Activated T-helper 17 cell treated with anti-CD3 and anti-CD28 coated beads, Interleukin-2, amount 50 U/mL, for 72 hours (primary cell): Measurements from ENCODE around the gene TLN1. TPM values are rescaled to one million over a fixed set of nuclear protein-coding genes. Genes with fewer than 3 reads are reported as not detected.

Experiments
- ATAC-seq: fragments of 150-1000 bp; cut with Tn5 transposase; replicated peaks from 2 replicates; pipeline ENCODE4 v1.10.0; 2021; ENCODE audit warnings: mild to moderate bottlenecking, moderate library complexity
- H3K27ac Mint-ChIP-seq: one replicate; pipeline ENCODE4 v1.8.0; 2022; ENCODE audit warnings: mixed read lengths
- H3K27me3 Mint-ChIP-seq: one replicate; pipeline ENCODE4 v1.8.0; 2022; ENCODE audit warnings: mixed read lengths
- H3K36me3 Mint-ChIP-seq: one replicate; pipeline ENCODE4 v1.8.0; 2022; ENCODE audit warnings: low read depth, mild to moderate bottlenecking, mixed read lengths
- H3K4me1 Mint-ChIP-seq: one replicate; pipeline ENCODE4 v1.8.0; 2022; ENCODE audit warnings: mixed read lengths
- H3K4me3 Mint-ChIP-seq: one replicate; pipeline ENCODE4 v1.8.0; 2022; ENCODE audit warnings: mild to moderate bottlenecking, mixed read lengths
- H3K9me3 Mint-ChIP-seq: one replicate; pipeline ENCODE4 v1.8.0; 2022; ENCODE audit warnings: mixed read lengths
- total RNA-seq, 2 donors: library from RNA; stranded (reverse); gene quantifications; one replicate each; pipeline ENCODE4 v1.2.3, GENCODE V29; 2022

TLN1 gene
- total RNA-seq, 2 donors from 2014 or later, result 293 to 458 TPM

- peak overlapping the region; percentile 58 for H3K27ac Mint-ChIP-seq
- H3K9me3 Mint-ChIP-seq, result no peaks in the 10 kb centered on the region
- H3K27me3 Mint-ChIP-seq, result no peaks in the 10 kb centered on the region
- H3K4me1 Mint-ChIP-seq, result peaks cover 6% of the 10 kb centered on the region
- no peaks in the 10 kb centered on the region for H3K36me3 Mint-ChIP-seq
- no peak overlapping the region for H3K4me3 Mint-ChIP-seq
- ATAC-seq, result no peak
Observed at GRCh38 chr9:35714123-35714522, 17.9 kb downstream of the TLN1 start.

DNA sequence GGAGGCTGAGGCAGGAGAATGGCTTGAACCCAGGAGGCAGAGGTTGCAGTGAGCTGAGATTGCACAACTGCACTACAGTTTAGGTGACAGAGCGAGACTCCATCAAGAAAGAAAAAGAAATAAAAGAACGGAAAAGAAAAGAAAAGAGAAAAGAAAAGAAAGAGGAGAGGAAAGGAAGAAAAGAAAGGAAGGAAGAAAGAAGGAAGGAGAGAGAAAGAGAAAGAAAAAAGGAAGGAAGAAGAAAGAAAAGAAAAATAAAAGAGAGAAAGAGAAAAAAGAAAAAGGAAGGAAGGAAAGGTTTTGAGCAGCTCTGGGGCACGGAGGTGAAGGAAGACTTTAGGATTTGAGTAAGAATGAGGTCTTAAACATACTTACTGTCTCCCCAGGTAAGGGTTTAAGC lies 18.4 kb downstream of the TLN1 start:
- Mint-ChIP-seq H3K4me3 (no peak overlapping the region), H3K27me3 (no peaks in the 10 kb centered on the region), H3K27ac (peak overlapping the region; percentile 30), H3K4me1 (peaks cover 9% of the 10 kb centered on the region), H3K9me3 (no peaks in the 10 kb centered on the region), H3K36me3 (no peaks in the 10 kb centered on the region)
- ATAC-seq, result no peak

DNA sequence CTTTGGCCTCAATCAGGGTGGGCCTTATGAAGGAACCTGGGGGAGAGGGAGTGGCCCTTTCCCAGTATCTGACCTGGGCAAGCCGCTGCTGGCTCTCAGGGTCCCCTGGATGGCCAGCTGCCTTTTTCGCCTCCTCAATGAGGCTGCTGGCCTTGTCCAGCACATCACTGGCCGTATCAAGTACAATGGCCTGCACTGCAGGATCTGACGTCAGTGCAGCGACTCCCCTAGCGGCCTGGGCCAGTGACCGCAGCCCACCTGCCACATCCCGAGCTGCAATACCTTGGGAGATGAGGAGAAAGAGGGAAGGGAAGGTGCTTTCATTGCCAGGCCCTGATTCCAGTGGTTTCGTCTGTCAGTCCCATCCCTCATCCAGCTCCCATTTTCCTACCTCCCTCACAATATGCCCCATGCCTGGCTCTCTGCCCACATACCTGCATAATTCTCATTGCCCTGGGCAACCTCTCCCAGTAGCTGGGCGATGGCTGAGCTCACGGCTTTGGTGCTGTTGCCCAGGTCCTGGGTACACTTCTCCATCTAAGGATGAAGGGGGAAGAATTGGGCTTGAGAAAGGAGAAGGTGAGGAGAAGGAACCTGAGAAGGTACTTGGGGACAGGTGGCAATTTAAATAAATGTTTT lies 19.1 kb downstream of the TLN1 start:
- H3K27ac Mint-ChIP-seq, result peak overlapping the region; percentile 30
- H3K4me3 Mint-ChIP-seq, result no peak overlapping the region
- no peaks in the 10 kb centered on the region for H3K9me3 Mint-ChIP-seq
- H3K4me1 Mint-ChIP-seq, result peaks cover 10% of the 10 kb centered on the region
- ATAC-seq, result no peak
- no peaks in the 10 kb centered on the region for H3K27me3 Mint-ChIP-seq
- H3K36me3 Mint-ChIP-seq, result no peaks in the 10 kb centered on the region

- no peaks in the 10 kb centered on the region for H3K27me3 Mint-ChIP-seq
- H3K4me1 Mint-ChIP-seq, result peaks cover 19% of the 10 kb centered on the region
- peak; percentile 88 for ATAC-seq
- no peak overlapping the region for H3K4me3 Mint-ChIP-seq
- H3K9me3 Mint-ChIP-seq, result no peaks in the 10 kb centered on the region
- H3K27ac Mint-ChIP-seq, result no peak overlapping the region
- no peaks in the 10 kb centered on the region for H3K36me3 Mint-ChIP-seq
Observed at GRCh38 chr9:35711501-35712428, 20.2 kb downstream of the TLN1 start.

DNA sequence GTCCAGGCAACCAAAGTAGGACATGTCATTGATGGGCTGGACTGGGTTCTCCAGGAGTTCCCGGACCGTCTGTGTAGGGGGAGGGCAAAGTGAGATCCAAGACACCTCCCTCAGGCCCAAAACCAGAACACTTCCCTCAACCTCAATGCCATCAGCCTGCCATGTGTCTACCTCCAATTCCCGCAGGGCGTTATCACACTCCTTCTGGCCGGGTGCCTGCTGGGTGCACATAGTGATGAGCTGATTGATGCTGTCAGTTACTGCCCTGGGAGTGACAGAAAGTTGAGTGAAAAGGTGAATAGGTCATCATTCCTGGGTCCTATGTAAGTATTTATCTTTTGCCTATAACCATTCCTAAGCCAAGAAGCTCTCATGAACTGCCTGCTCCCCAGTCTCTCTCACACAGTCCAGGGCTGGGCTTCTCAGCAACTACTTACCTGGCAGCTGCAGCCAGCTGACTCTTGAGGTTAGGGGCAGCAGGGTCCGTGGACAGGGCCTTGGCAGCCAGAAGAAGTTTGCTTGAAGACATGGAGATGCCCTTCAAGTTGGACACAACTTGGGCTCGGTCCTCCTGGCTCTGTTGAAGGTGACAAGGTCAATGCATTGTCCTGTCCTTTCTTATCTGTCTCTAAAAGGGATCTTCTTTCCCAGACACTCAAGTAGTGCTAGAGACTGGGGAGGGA lies 21.0 kb downstream of the TLN1 start:
- ATAC-seq, result no peak
- no peak overlapping the region for H3K27ac Mint-ChIP-seq
- no peaks in the 10 kb centered on the region for H3K36me3 Mint-ChIP-seq

DNA sequence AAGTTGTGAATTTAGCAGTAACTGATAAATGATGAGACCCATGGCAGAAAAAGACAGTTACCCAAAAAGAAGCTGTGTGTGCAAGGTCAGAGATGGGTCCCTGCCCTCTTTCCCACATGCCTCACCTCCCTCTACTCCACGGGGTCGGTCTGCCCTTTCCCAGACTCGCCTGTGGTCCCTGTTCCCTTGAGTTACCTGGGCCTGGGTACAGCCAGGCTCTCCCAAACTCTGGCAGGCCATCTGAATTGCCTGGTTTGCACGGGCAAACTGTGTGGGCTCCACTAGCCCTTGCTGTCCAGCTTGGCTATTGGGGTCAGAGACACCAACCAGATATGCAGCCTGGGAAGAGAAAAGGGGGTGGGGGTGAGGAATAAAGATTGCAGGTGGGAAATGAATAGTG lies 23.8 kb downstream of the TLN1 start:
- Mint-ChIP-seq H3K36me3 (no peaks in the 10 kb centered on the region), H3K27me3 (no peaks in the 10 kb centered on the region), H3K9me3 (no peaks in the 10 kb centered on the region), H3K4me1 (peaks cover 21% of the 10 kb centered on the region), H3K4me3 (no peak overlapping the region), H3K27ac (peak overlapping the region; percentile 26)
- ATAC-seq, result no peak

More for the DNA sequence above, 21.0 kb downstream of the TLN1 start:
- H3K4me1 Mint-ChIP-seq, result peaks cover 21% of the 10 kb centered on the region
- no peak overlapping the region for H3K4me3 Mint-ChIP-seq
- H3K9me3 Mint-ChIP-seq, result no peaks in the 10 kb centered on the region
- H3K27me3 Mint-ChIP-seq, result no peaks in the 10 kb centered on the region

DNA sequence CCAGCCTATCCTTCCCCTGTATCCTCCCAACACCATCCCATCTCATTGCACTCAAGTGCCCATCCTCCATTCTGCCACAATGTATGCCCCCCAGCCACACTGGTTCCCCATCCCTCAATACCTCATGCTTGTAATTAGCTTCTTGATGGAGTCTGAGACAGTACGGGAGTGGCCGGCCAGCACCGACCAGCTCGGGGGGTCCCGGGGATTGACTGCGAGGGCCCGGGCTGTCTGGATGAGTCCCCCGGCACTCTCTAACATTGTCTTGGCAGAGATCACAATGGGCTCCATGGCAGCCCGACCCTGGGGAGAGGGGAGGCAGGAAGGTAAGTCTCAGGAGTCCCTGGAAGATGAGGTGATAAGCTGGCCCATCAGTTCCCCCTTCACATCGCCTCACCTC lies 25.0 kb downstream of the TLN1 start:
- peaks cover 19% of the 10 kb centered on the region for H3K4me1 Mint-ChIP-seq

DNA sequence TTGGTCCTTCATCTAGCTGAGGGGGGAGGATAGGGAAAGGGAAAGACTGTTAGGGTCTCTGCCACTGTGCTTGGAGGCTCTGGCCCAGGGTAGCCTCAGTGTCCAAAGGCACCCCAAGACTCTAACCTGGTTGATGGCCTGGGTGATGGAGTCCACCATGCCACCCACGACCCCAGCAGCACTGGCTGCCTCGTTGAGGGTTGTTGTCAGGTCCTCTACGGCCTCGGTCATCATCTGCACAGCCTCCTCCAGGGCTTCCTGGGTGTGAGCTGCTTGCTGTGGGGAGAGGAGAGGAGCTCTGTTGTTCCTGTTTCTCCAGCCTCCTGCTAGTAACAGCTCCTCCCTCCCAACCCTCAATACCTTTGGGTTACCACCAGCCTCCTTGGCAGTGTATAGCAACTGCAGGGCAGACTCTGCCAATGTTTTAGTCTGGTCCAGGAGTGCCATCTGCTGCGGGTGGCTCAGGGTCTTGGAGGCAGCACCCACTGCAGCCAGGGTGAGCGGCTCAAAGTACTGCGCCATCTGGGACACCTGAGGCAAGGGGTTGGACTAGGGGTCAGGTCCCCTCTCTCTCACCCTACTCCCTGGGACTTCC lies 26.1 kb downstream of the TLN1 start:
- Mint-ChIP-seq H3K27me3 (no peaks in the 10 kb centered on the region), H3K9me3 (no peaks in the 10 kb centered on the region), H3K4me1 (peaks cover 16% of the 10 kb centered on the region), H3K27ac (no peak overlapping the region), H3K4me3 (no peak overlapping the region), H3K36me3 (no peaks in the 10 kb centered on the region)
- no peak for ATAC-seq

More for the DNA sequence above, 25.0 kb downstream of the TLN1 start:
- no peak for ATAC-seq
- Mint-ChIP-seq H3K4me3 (no peak overlapping the region), H3K9me3 (no peaks in the 10 kb centered on the region), H3K27ac (peak overlapping the region; percentile 26), H3K36me3 (no peaks in the 10 kb centered on the region), H3K27me3 (no peaks in the 10 kb centered on the region)

DNA sequence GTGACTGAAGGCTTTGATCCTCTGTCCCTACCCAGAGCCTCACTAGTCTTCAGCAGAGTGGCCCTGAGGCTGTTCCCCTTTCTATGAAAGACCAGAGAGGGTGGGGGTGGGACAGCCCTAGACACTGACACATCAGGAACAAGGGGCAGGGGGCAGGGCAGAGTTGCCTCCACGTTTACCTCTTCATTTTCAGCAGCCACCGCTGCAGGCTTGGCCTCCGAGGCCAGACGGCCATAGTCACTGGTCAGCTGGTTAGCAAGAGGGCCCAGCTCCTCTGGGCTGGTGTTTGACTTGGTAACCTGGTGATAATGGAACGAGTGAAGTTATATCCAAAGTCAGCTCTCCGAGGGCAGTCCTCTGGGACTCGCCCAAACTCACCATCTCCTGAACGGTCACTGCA lies 26.6 kb downstream of the TLN1 start:
- H3K27ac Mint-ChIP-seq, result no peak overlapping the region
- ATAC-seq, result no peak
- no peaks in the 10 kb centered on the region for H3K36me3 Mint-ChIP-seq
- no peak overlapping the region for H3K4me3 Mint-ChIP-seq
- no peaks in the 10 kb centered on the region for H3K27me3 Mint-ChIP-seq
- peaks cover 16% of the 10 kb centered on the region for H3K4me1 Mint-ChIP-seq
- H3K9me3 Mint-ChIP-seq, result no peaks in the 10 kb centered on the region

DNA sequence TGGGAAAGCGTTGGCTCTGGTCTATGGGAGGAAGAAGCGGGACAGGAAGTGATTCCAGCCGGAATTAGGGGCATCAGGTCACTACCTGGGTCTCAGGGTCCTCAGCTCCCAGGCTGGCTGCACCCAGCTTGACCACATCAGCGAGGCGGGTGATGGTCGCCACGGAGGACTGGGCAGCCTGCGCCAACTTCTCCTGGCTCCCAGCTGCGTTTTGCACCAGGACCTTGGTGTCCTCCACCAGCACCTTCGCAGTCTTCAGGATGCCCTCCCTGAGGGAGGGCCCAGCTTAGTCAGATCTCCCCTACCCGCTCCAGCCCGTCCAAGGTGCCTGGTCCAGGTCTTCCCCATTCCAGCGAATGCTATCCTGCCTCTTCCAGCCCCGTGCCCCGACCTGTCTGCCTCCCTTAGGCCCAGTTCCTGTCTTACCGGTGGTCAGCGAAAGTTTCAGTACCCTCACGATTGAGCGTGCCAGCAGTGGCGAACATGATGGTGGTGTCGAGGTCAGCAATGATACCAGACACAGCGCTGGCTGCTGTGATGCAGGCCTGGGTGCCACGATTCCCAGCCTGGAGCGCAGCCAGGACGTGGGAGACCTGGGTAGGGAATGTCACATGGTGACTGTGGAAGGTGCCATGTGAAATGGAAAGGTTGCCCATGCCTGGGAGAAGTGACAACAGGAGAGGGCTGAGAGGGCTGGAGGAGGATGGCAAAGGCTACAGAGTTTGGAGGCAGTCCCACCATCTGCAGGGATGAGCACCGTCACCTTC lies 27.9 kb downstream of the TLN1 start:
- Mint-ChIP-seq H3K4me3 (no peak overlapping the region), H3K27me3 (no peaks in the 10 kb centered on the region), H3K27ac (no peak overlapping the region), H3K36me3 (no peaks in the 10 kb centered on the region), H3K4me1 (peaks cover 16% of the 10 kb centered on the region), H3K9me3 (no peaks in the 10 kb centered on the region)
- no peak for ATAC-seq

GRCh38 chr9:35702696-35703095 lies 29.3 kb downstream of the TLN1 start:
- ATAC-seq, result no peak
- no peak overlapping the region for H3K4me3 Mint-ChIP-seq
- no peaks in the 10 kb centered on the region for H3K9me3 Mint-ChIP-seq
- H3K27me3 Mint-ChIP-seq, result no peaks in the 10 kb centered on the region
- no peaks in the 10 kb centered on the region for H3K36me3 Mint-ChIP-seq
- H3K27ac Mint-ChIP-seq, result peak overlapping the region; percentile 63
- H3K4me1 Mint-ChIP-seq, result peaks cover 10% of the 10 kb centered on the region

GRCh38 chr9:35700942-35701341 lies 31.1 kb downstream of the TLN1 start:
- Mint-ChIP-seq H3K9me3 (no peaks in the 10 kb centered on the region), H3K27ac (no peak overlapping the region), H3K27me3 (no peaks in the 10 kb centered on the region), H3K4me1 (no peaks in the 10 kb centered on the region), H3K4me3 (no peak overlapping the region), H3K36me3 (no peaks in the 10 kb centered on the region)
- no peak for ATAC-seq

DNA sequence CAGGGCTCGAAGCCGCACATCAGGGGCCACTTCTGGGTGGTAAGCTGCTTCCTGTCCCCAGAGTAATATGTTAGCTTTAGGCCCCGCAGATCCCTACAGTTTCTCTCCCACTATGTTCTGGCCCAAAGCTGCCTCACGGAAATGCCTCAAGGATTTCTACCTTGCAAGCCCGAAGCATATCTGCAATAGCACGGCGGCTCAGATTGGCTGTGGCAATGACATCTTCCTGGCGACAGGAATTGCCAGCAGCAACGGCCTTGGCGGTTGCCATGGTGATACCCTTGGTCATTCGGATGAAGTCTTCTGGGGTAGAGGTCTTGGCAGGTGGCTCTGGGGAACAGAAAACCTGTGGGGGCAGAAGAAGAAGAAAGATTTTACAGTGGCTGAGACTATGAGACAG lies 32.0 kb downstream of the TLN1 start:
- ATAC-seq, result no peak
- no peaks in the 10 kb centered on the region for H3K27me3 Mint-ChIP-seq
- no peaks in the 10 kb centered on the region for H3K9me3 Mint-ChIP-seq
- no peak overlapping the region for H3K4me3 Mint-ChIP-seq
- no peaks in the 10 kb centered on the region for H3K36me3 Mint-ChIP-seq
- H3K4me1 Mint-ChIP-seq, result no peaks in the 10 kb centered on the region
- H3K27ac Mint-ChIP-seq, result no peak overlapping the region

DNA sequence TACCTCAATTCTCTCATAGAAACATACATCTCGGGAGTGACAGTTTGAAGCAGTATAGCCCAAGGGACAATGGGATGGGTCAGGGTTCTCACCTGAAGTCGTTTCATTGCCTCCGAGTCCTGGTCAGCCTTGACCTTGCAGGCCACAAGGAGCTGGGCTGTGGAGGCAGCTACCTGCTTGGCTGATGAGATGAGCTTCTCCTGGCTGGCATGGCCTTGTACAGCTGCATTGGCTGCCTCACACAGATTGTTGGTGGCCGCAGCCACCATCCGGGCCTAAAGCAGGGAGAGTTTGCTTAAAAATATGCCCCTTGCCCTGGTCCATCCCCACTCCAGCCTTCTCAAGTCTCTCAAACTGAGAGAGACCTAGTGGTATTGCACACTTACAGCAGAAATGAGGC lies 33.8 kb downstream of the TLN1 start:
- no peaks in the 10 kb centered on the region for H3K36me3 Mint-ChIP-seq
- no peak overlapping the region for H3K27ac Mint-ChIP-seq
- no peaks in the 10 kb centered on the region for H3K4me1 Mint-ChIP-seq
- H3K9me3 Mint-ChIP-seq, result no peaks in the 10 kb centered on the region
- no peaks in the 10 kb centered on the region for H3K27me3 Mint-ChIP-seq
- no peak for ATAC-seq
- no peak overlapping the region for H3K4me3 Mint-ChIP-seq
